GM12878 (cell line): Measurements from ENCODE around the gene FTCDNL1. TPM values are rescaled to one million over a fixed set of nuclear protein-coding genes. Genes with fewer than 3 reads are reported as not detected.

Experiments used
- ATAC-seq: fragments of 200-7000 bp; cut with Tn5 transposase; 3 replicates; pipeline ENCODE4 v1.9.1; 2020; ENCODE audit warnings: mild to moderate bottlenecking, moderate library complexity
- BruUV-seq: library from RNA; stranded (reverse); fragments of 400-500 nt; replicated peaks from 2 replicates; lab custom pipeline; 2021; lab: Mats Ljungman, UMichigan
- CTCF ChIA-PET: fragments of 300-600 bp; sonication (Branson Sonifier 250); formaldehyde crosslinking; extraction: SDS; loops from one replicate; lab custom pipeline; 2021; ENCODE audit warnings: inconsistent platforms; lab: Yijun Ruan, JAX
- POLR2A ChIA-PET: fragments of 350-600 bp; formaldehyde crosslinking; extraction: SDS; loops from one replicate; lab custom pipeline; 2021; ENCODE audit warnings: inconsistent platforms; lab: Charles Lee
- RAD21 ChIA-PET: fragments of 300-600 bp; sonication (Branson Sonifier 250); formaldehyde crosslinking; loops from one replicate; lab custom pipeline; 2023; ENCODE audit warnings: antibody characterized with exemption; ENCODE audit not compliant: unreplicated experiment; lab: Charles Lee
- SMC1A ChIA-PET: fragments of 300-600 bp; sonication (Branson Sonifier 250); formaldehyde crosslinking; loops from one replicate; lab custom pipeline; 2023; ENCODE audit not compliant: unreplicated experiment, uncharacterized antibody; lab: Charles Lee
- DNase-seq: peaks from one replicate; pipeline ENCODE4 v3.0.0-alpha.2; 2011; ENCODE audit warnings: low read depth, low spot score
- FAIRE-seq: peaks from 3 replicates; lab custom pipeline; 2011; peaks lifted over from hg19 to GRCh38; lab: Jason Lieb, UNC
- H2AFZ ChIP-seq: 2 replicates; pipeline ENCODE4 v1.6.0; 2011; ENCODE audit warnings: low read depth, low read length, control low read depth; ENCODE audit not compliant: control insufficient read depth
- H3K27ac ChIP-seq: 2 replicates; pipeline ENCODE4 v1.5.1; 2011; ENCODE audit warnings: control low read depth; ENCODE audit not compliant: control insufficient read depth, insufficient read depth
- H3K27me3 ChIP-seq, 2 experiments: replicated peaks in 1 of 2; 2 replicates each; pipeline versions ENCODE4 v1.6.0 to v1.6.1; 2011; ENCODE audit warnings: low read length in 1 of 2; ENCODE audit not compliant: control insufficient read depth in 2 of 2, insufficient read depth in 2 of 2
- H3K36me3 ChIP-seq, 2 experiments: 2 replicates each; pipeline ENCODE4 v1.5.1; 2011; ENCODE audit warnings: low read length in 1 of 2; ENCODE audit not compliant: control insufficient read depth in 2 of 2, insufficient read depth in 2 of 2
- H3K4me1 ChIP-seq: 2 replicates; pipeline ENCODE4 v1.6.1; 2011; ENCODE audit warnings: mild to moderate bottlenecking, low read length, moderate library complexity, mixed read lengths; ENCODE audit not compliant: control insufficient read depth, insufficient read depth
- H3K4me2 ChIP-seq: 2 replicates; pipeline ENCODE4 v1.6.0; 2011; ENCODE audit warnings: control low read depth; ENCODE audit not compliant: control insufficient read depth, insufficient read depth
- H3K4me3 ChIP-seq: fragments of 200-600 bp; sonication (generic); 2 replicates; pipeline ENCODE4 v1.5.1; 2016
- H3K79me2 ChIP-seq: 2 replicates; pipeline ENCODE4 v1.6.0; 2011; ENCODE audit warnings: low read length; ENCODE audit not compliant: control insufficient read depth, insufficient read depth
- H3K9ac ChIP-seq: 2 replicates; pipeline ENCODE4 v1.8.0; 2011; ENCODE audit warnings: low read length, control low read depth, mixed read lengths; ENCODE audit not compliant: control insufficient read depth, insufficient read depth
- H3K9me3 ChIP-seq: replicated peaks from 3 replicates; pipeline ENCODE4 v1.5.1; 2011; ENCODE audit warnings: mild to moderate bottlenecking, low read length; ENCODE audit not compliant: control insufficient read depth, insufficient read depth
- H4K20me1 ChIP-seq: 2 replicates; pipeline ENCODE4 v1.6.0; 2011; ENCODE audit not compliant: control insufficient read depth, insufficient read depth
- CBX3 ChIP-seq: fragments of 200-600 bp; sonication (generic); IDR thresholded peaks from 2 replicates; pipeline ENCODE4 v1.6.1; 2016; ENCODE audit warnings: low read depth, borderline replicate concordance
- EGR1 ChIP-seq, 2 experiments: IDR thresholded peaks; 1 replicate in 1 of 2; 2 replicates in 1 of 2; pipeline ENCODE4 v1.6.1; 2011 to 2012; ENCODE audit warnings: low read depth in 2 of 2, low read length in 2 of 2, borderline replicate concordance in 1 of 2, mild to moderate bottlenecking in 1 of 2, moderate library complexity in 1 of 2
- ETV6 ChIP-seq, 2 experiments: fragments of 450-650 bp in 1 of 2; IDR thresholded peaks in 1 of 2; conservative IDR thresholded peaks in 1 of 2; 2 replicates each; pipeline ENCODE4 v1.6.1; 2014; ENCODE audit warnings: antibody characterized with exemption in 1 of 2, borderline replicate concordance in 1 of 2, low read depth in 1 of 2, mild to moderate bottlenecking in 1 of 2, moderate library complexity in 1 of 2
- HDAC6 ChIP-seq: fragments of 200-600 bp; sonication (generic); IDR thresholded peaks from one replicate; pipeline ENCODE4 v1.8.0; 2017; ENCODE audit warnings: antibody characterized with exemption; ENCODE audit not compliant: unreplicated experiment
- NR2C1 ChIP-seq: fragments of 450-650 bp; IDR thresholded peaks from 2 replicates; pipeline ENCODE4 v1.6.1; 2017; ENCODE audit warnings: antibody characterized with exemption, mild to moderate bottlenecking, moderate library complexity
- NRF1 ChIP-seq: conservative IDR thresholded peaks from 2 replicates; pipeline ENCODE4 v1.6.1; 2011; ENCODE audit warnings: mild to moderate bottlenecking, low read depth, low read length, improper control_type of control experiment
- PAX5 ChIP-seq: IDR thresholded peaks from 2 replicates; pipeline ENCODE4 v1.6.1; 2011; ENCODE audit warnings: low read depth, low read length, borderline replicate concordance
- RB1 ChIP-seq: fragments of 450-650 bp; formaldehyde crosslinking; IDR thresholded peaks from 2 replicates; pipeline ENCODE4 v1.6.1; 2017; ENCODE audit warnings: mild to moderate bottlenecking, borderline replicate concordance
- SIX5 ChIP-seq: IDR thresholded peaks from 2 replicates; pipeline ENCODE4 v1.6.1; 2011; ENCODE audit warnings: mild to moderate bottlenecking, low read depth, low read length, moderate library complexity; ENCODE audit not compliant: severe bottlenecking
- SMAD1 ChIP-seq: fragments of 450-650 bp; IDR thresholded peaks from 2 replicates; pipeline ENCODE4 v1.6.1; 2018; ENCODE audit warnings: mild to moderate bottlenecking, low read depth; ENCODE audit not compliant: partially characterized antibody
- SMARCA5 ChIP-seq: fragments of 450-650 bp; IDR thresholded peaks from 2 replicates; pipeline ENCODE4 v1.6.1; 2017; ENCODE audit warnings: mild to moderate bottlenecking
- SRF ChIP-seq, 2 experiments: IDR thresholded peaks; 2 replicates each; pipeline ENCODE4 v1.6.1; 2011; ENCODE audit warnings: low read depth in 2 of 2, low read length in 2 of 2, mild to moderate bottlenecking in 1 of 2, moderate library complexity in 1 of 2
- ZSCAN29 ChIP-seq: fragments of 450-650 bp; IDR thresholded peaks from 2 replicates; pipeline ENCODE4 v1.6.1; 2017; ENCODE audit warnings: mild to moderate bottlenecking, moderate library complexity
- WGBS: methylation state at CpG from one replicate; pipeline ENCODE4 v1.1.6; 2016; ENCODE audit warnings: low lambda C conversion rate; ENCODE audit not compliant: insufficient replicate concordance, insufficient coverage; ENCODE audit errors: missing lambda C conversion rate; 5-methylcytosine and 5-hydroxymethylcytosine counted together
- in situ Hi-C: fragments of 300-500 bp; cut with MboI; formaldehyde crosslinking; loops from 9 replicates; pipeline ENCODE4 v1.14.3; 2018; ENCODE audit warnings: mixed read lengths
- intact Hi-C: fragments of 100-400 bp; cut with micrococcal nuclease; formaldehyde crosslinking; loops from one replicate; pipeline ENCODE4 v1.14.2; 2022; ENCODE audit not compliant: unreplicated experiment
- polyA plus RNA-seq, 11 experiments: library from polyadenylated mRNA; depleted of rRNA in 4 of 11; unstranded in 6 of 11; stranded (reverse) in 5 of 11; fragments of >200 nt; fragmentation: Nextera tagmentation in 4 of 11; fragmentation: Illumina TruSeq in 1 of 11; extraction: Ambion mirVana in 4 of 11; extraction: Trizol in 1 of 11; gene quantifications; 1 replicate in 1 of 11; 2 replicates in 10 of 11; pipeline versions ENCODE4 v1.2.1 to v1.2.3, GENCODE V29; 2011 to 2016; ENCODE audit warnings: inconsistent platforms in 2 of 11, missing spikeins in 2 of 11, low read depth in 1 of 11
- total RNA-seq, 4 experiments: library from RNA; depleted of rRNA in 3 of 4; stranded (reverse); fragments of >200 nt in 3 of 4; fragmentation: Illumina TruSeq in 1 of 4; extraction: Trizol in 1 of 4; gene quantifications; 2 replicates each; pipeline versions ENCODE4 v1.2.1 to v1.2.3, GENCODE V29; 2013 to 2021
- TF ChIP-seq, protein P1 (sequence below): IDR thresholded peaks from 2 replicates; pipeline ENCODE4 v1.6.1; 2012; ENCODE audit warnings: mild to moderate bottlenecking, low read depth, low read length
- TF ChIP-seq, protein P2 (sequence below): IDR thresholded peaks from 2 replicates; pipeline ENCODE4 v1.6.1; 2012; ENCODE audit warnings: low read length, inconsistent platforms
- TF ChIP-seq, protein P3 (sequence below): IDR thresholded peaks from 2 replicates; pipeline ENCODE4 v1.6.1; 2012; ENCODE audit warnings: low read depth, low read length, improper control_type of control experiment

FTCDNL1 gene
- total and polyA plus RNA-seq, 10 of the 15 experiments (the other 5 are each of a cell fraction or from before 2014, with no cell fraction given) = 0.15 to 3.9 (median 2.0) TPM

DNA sequence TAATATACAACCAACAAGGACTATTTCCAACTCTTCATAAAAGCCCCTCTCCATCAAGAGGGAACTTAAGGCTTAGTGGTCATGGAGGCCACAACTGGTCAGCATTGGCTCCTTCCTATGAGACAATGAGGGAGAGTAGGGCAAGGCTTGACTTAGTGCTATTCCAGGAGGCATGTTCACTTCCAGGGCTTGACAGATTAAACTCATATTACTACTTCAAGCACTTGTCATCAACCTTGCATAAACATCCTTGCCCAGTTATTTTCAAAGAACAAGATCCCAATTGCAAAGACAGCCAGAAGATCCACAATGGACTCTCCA is 133.4 kb downstream of the FTCDNL1 start (continued):
- TF ChIP-seq, protein P1, sequence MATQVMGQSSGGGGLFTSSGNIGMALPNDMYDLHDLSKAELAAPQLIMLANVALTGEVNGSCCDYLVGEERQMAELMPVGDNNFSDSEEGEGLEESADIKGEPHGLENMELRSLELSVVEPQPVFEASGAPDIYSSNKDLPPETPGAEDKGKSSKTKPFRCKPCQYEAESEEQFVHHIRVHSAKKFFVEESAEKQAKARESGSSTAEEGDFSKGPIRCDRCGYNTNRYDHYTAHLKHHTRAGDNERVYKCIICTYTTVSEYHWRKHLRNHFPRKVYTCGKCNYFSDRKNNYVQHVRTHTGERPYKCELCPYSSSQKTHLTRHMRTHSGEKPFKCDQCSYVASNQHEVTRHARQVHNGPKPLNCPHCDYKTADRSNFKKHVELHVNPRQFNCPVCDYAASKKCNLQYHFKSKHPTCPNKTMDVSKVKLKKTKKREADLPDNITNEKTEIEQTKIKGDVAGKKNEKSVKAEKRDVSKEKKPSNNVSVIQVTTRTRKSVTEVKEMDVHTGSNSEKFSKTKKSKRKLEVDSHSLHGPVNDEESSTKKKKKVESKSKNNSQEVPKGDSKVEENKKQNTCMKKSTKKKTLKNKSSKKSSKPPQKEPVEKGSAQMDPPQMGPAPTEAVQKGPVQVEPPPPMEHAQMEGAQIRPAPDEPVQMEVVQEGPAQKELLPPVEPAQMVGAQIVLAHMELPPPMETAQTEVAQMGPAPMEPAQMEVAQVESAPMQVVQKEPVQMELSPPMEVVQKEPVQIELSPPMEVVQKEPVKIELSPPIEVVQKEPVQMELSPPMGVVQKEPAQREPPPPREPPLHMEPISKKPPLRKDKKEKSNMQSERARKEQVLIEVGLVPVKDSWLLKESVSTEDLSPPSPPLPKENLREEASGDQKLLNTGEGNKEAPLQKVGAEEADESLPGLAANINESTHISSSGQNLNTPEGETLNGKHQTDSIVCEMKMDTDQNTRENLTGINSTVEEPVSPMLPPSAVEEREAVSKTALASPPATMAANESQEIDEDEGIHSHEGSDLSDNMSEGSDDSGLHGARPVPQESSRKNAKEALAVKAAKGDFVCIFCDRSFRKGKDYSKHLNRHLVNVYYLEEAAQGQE = no peak
- TF ChIP-seq ETV6 (conservative IDR thresholded peaks at IDR 0.05 in 1 of 2, IDR thresholded peaks at IDR 0.05 in 1 of 2; ENCODE audit: borderline replicate concordance in 1 of 2, low read depth in 1 of 2) = no peak
- TF ChIP-seq, protein P2, sequence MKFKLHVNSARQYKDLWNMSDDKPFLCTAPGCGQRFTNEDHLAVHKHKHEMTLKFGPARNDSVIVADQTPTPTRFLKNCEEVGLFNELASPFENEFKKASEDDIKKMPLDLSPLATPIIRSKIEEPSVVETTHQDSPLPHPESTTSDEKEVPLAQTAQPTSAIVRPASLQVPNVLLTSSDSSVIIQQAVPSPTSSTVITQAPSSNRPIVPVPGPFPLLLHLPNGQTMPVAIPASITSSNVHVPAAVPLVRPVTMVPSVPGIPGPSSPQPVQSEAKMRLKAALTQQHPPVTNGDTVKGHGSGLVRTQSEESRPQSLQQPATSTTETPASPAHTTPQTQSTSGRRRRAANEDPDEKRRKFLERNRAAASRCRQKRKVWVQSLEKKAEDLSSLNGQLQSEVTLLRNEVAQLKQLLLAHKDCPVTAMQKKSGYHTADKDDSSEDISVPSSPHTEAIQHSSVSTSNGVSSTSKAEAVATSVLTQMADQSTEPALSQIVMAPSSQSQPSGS = no peak
- TF ChIP-seq SIX5 = no peak
- no peak for TF ChIP-seq ZSCAN29

DNA sequence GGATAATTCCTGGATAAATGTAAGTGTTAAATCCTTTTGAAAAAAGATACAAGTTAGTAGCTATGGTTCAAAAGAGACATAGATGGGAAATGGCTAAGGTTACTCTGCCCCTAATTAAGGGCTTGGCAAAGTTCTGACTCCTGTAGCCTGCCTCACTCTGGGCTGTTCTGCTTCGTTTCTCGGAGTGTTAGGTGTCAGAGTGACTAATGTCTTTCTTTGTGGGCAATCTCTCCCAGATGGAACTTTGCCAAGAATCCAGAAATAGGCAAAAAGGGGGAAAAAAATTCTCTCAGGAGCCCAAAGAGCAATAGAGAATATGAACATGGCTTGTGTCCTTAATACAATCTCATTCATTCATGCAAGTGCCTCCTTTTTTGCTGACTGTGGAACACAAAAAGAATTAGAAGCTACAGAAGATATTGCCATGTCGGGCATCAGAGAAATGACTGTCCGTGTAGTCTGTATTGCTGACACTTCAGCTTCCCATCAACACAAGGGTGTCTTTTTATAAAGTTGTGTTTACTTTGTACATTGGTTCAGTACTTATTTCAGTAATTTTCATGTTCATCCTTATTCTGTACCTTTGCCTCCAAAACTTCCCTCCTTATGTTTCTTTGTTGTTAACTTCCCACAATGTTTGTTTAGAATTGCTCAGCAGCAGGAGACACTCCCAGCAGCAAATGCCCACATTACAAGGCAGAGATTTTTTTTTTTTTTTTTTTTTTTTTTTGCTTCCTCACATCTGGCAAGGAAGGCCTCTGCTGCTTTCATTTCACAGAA is 134.0 kb downstream of the FTCDNL1 start:
- POLR2A ChIA-PET = no interaction called here
- SMC1A ChIA-PET = interaction anchor here (0.8 kb wide), 1 partner anchor 21 kb away, joined by 3 read pairs; no protein-coding TSS in a partner anchor
- DNase-seq = no peak
- no peak overlapping the region for H3K4me2 ChIP-seq
- in situ Hi-C loops = no loop called here
- H3K36me3 ChIP-seq = no peaks in the 10 kb centered on the region
- H3K9ac ChIP-seq = no peak overlapping the region
- CTCF ChIA-PET = interaction anchor here (0.5 kb wide), 1 partner anchor 224 kb away, joined by 3 read pairs; no protein-coding TSS in a partner anchor
- H3K4me3 ChIP-seq = no peak overlapping the region
- intact Hi-C loops = no loop called here
- 14% methylated on average over 4 of the region's 4 CpGs for WGBS
- H3K79me2 ChIP-seq = no peaks in the 10 kb centered on the region
- H2AFZ ChIP-seq = no peak overlapping the region
- H3K27ac ChIP-seq = no peak overlapping the region
- H4K20me1 ChIP-seq = no peaks in the 10 kb centered on the region
- no peak for ATAC-seq
- no peaks in the 10 kb centered on the region for H3K27me3 ChIP-seq
- no peaks in the 10 kb centered on the region for H3K4me1 ChIP-seq
- FAIRE-seq = no peak
- RAD21 ChIA-PET = no interaction called here
- H3K9me3 ChIP-seq = no peaks in the 10 kb centered on the region
- BruUV-seq = no TSS peak
- TF ChIP-seq SRF (IDR thresholded peaks at IDR 0.05; ENCODE audit: low read depth in 2 of 2, low read length in 2 of 2) = no peak
- no peak for TF ChIP-seq SMARCA5
- TF ChIP-seq RB1 = no peak
- TF ChIP-seq, protein P3, sequence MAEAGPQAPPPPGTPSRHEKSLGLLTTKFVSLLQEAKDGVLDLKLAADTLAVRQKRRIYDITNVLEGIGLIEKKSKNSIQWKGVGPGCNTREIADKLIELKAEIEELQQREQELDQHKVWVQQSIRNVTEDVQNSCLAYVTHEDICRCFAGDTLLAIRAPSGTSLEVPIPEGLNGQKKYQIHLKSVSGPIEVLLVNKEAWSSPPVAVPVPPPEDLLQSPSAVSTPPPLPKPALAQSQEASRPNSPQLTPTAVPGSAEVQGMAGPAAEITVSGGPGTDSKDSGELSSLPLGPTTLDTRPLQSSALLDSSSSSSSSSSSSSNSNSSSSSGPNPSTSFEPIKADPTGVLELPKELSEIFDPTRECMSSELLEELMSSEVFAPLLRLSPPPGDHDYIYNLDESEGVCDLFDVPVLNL = no peak
- no peak for TF ChIP-seq CBX3
- TF ChIP-seq PAX5 = no peak
- TF ChIP-seq SMAD1 = no peak
- no peak for TF ChIP-seq NRF1
- TF ChIP-seq ZSCAN29 = no peak
- TF ChIP-seq NR2C1 = no peak
- TF ChIP-seq EGR1 (IDR thresholded peaks at IDR 0.05; ENCODE audit: borderline replicate concordance in 1 of 2, low read depth in 2 of 2, low read length in 2 of 2) = no peak
- no peak for TF ChIP-seq HDAC6
